ENCODE results near the gene PLAAT4. TPM values are rescaled to one million over a fixed set of nuclear protein-coding genes. Genes with fewer than 3 reads are reported as not detected.

The PLAAT4 gene
- total RNA-seq, 1 experiment from 2014 or later: 3.5 TPM

GRCh38 chr11:63564056-63564774, 27.6 kb downstream of the PLAAT4 start:
- no peak for TF ChIP-seq CTCF (conservative IDR thresholded peaks at IDR 0.05)
- no peak overlapping the region for H3K27ac Mint-ChIP-seq
- Histone ChIP-seq H2BK5ac (ENCODE audit: insufficient read length, low read length) (no peak overlapping the region), H3K56ac (ENCODE audit: insufficient read length, low read depth, low read length) (no peak overlapping the region), H4K20me1 (ENCODE audit: control insufficient read depth, insufficient read depth, insufficient read length) (no peaks in the 10 kb centered on the region), H3K27ac (ENCODE audit: insufficient read length, low read depth, low read length) (no peak overlapping the region), H3K9ac (ENCODE audit: extremely low read depth, insufficient read length, low read length) (no peak overlapping the region), H3T11ph (ENCODE audit: low read length) (no peak overlapping the region), H4K5ac (ENCODE audit: insufficient read length, low read depth, low read length) (no peak overlapping the region), H3K9me3 (ENCODE audit: control insufficient read depth, low read depth, low read length) (no peaks in the 10 kb centered on the region), H4K91ac (ENCODE audit: insufficient read length, low read depth, low read length) (no peak overlapping the region), H2BK20ac (ENCODE audit: low read depth, low read length, poor library complexity, severe bottlenecking) (no peak overlapping the region), H3K4ac (ENCODE audit: low read depth, low read length) (no peak overlapping the region), H2AFZ (ENCODE audit: low read length) (no peak overlapping the region), H3K4me1 (ENCODE audit: insufficient read depth, low read length) (peaks cover 3% of the 10 kb centered on the region; the same call in 1 of the 2 replicates), H3K23me2 (ENCODE audit: insufficient read length, low read depth, low read length, poor library complexity, severe bottlenecking) (no peaks in the 10 kb centered on the region), H2BK15ac (ENCODE audit: low read depth, low read length) (no peak overlapping the region), H3K79me1 (ENCODE audit: insufficient read depth, low read depth, low read length, poor library complexity, severe bottlenecking) (no peaks in the 10 kb centered on the region), H2AK5ac (ENCODE audit: insufficient read length, low read length) (no peak overlapping the region), H3K23ac (ENCODE audit: insufficient read length, low read depth, low read length) (no peak overlapping the region), H3K14ac (ENCODE audit: insufficient read depth, low read length) (no peak overlapping the region), H2BK120ac (ENCODE audit: low read depth, low read length, poor library complexity, severe bottlenecking) (no peak overlapping the region), H3K4me2 (ENCODE audit: insufficient read depth, insufficient read length, low read length) (no peak overlapping the region), H3K18ac (ENCODE audit: insufficient read length, low read depth, low read length) (no peak overlapping the region), H3K79me2 (ENCODE audit: insufficient read depth, low read length) (no peaks in the 10 kb centered on the region), H3K27me3 (ENCODE audit: insufficient read depth, low read length) (no peaks in the 10 kb centered on the region), H2BK12ac (ENCODE audit: insufficient read length, low read depth, low read length) (no peak overlapping the region), H4K8ac (replicated peaks; ENCODE audit: insufficient read length, low read depth, low read length) (no peak overlapping the region)
- WGBS (ENCODE audit: extremely low coverage, insufficient read length, low lambda C conversion rate): no CpG with 5 or more reads among the region's 7 CpGs
- H3K4me3 Mint-ChIP-seq: no peak overlapping the region
- peaks cover 18 to 39% of the 10 kb centered on the region in 2 experiments for H3K4me1 Mint-ChIP-seq
- H3K36me3 Mint-ChIP-seq (ENCODE audit: insufficient read depth in 1 of 3, low read depth in 3 of 3): no peaks in the 10 kb centered on the region; a peak in 1 of 7 replicates
- peaks cover 3% of the 10 kb centered on the region for H3K27me3 Mint-ChIP-seq (ENCODE audit: low read depth)
- peak; percentile 18 for DNase-seq
- peaks cover 0 to 1% of the 10 kb centered on the region in 2 experiments; a peak in 1 of 5 replicates for H3K9me3 Mint-ChIP-seq

Measured in H9 (cell line).